T47D (cell line): Measurements from ENCODE around the gene SLC17A5.

Source experiments
- DNase-seq, 2 experiments: peaks; one replicate each; pipeline versions ENCODE4 v3.0.0 to v3.0.0-alpha.2; 2011 to 2012; ENCODE audit warnings: low read depth in 1 of 2, low spot score in 1 of 2
- JUND ChIP-seq: IDR thresholded peaks from 2 replicates; pipeline ENCODE4 v1.6.1; 2012; ENCODE audit warnings: low read depth
- in situ Hi-C: cut with HindIII; loops from 2 replicates; pipeline ENCODE4 v1.10.0; 2016; ENCODE audit warnings: low sequenced_read_pairs, low pct_unique_long_range_greater_than_20kb

Gene SLC17A5

DNA sequence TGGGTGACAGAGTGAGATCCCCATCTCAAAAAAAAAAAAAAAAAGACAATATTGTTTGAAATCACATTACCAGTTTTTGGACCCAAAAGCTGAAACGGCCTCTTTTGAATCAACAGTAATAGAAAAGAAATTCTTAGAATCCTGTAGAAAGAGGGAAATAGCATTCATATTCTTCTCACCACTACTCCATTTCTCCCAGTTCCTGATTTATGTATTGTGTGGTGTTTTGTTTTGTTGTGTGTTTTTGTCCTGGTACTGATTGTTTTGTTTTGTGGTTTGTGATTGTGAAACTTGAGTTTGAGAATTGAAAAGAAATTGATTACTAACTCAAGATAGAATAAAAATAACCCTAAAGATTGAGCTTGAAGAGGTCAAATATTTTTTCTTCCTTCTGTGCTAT is 106.8 kb downstream of the SLC17A5 start:
- no peak for TF ChIP-seq JUND
- DNase-seq: no peak
- in situ Hi-C loops: no loop called here
